Pancreas (tissue), 10 donors: ENCODE data around the gene VWA8. TPM values are rescaled to one million over a fixed set of nuclear protein-coding genes. Genes with fewer than 3 reads are reported as not detected.
A peak's percentile ranks its signal among the peaks of the same experiment; 100 is the strongest.

Experiments used
- ATAC-seq, 4 donors: fragments of 200-7000 bp; cut with Tn5 transposase; one replicate each; pipeline versions ENCODE4 v1.8.0 to v1.9.1; 2020; ENCODE audit warnings: mild to moderate bottlenecking in 4 of 4, moderate library complexity in 4 of 4
- DNase-seq, 6 donors: peaks; one replicate each; pipeline ENCODE4 v3.0.0-alpha.2; 2020
- FAIRE-seq: peaks from 2 replicates; lab custom pipeline; 2012; peaks lifted over from hg19 to GRCh38; lab: Jason Lieb, UNC
- H3K27ac ChIP-seq, 4 donors: fragments of 200-600 bp; sonication (generic); 1 replicate in 3 of 4; 2 replicates in 1 of 4; pipeline versions ENCODE4 v1.5.0 to v1.8.0; 2020
- H3K27me3 ChIP-seq, 4 donors: fragments of 200-600 bp; one replicate each; pipeline ENCODE4 v1.8.0; 2021
- H3K36me3 ChIP-seq, 3 donors: fragments of 200-600 bp; sonication (generic) in 1 of 3; one replicate each; pipeline versions ENCODE4 v1.5.0 to v1.8.0; 2020 to 2021
- H3K4me1 ChIP-seq, 3 donors: fragments of 200-600 bp; one replicate each; pipeline ENCODE4 v1.8.0; 2021
- H3K4me3 ChIP-seq, 4 donors: fragments of 200-600 bp; sonication (generic) in 2 of 4; one replicate each; pipeline versions ENCODE4 v1.5.0 to v1.8.0; 2020 to 2021
- H3K9me3 ChIP-seq, 4 donors: fragments of 200-600 bp; one replicate each; pipeline ENCODE4 v1.8.0; 2021
- WGBS, 2 donors: extraction: QIAGEN DNeasy Blood & Tissue Kit; methylation state at CpG; one replicate each; pipeline ENCODE4 v1.1.7; 2013; 5-methylcytosine and 5-hydroxymethylcytosine counted together
- intact Hi-C, 3 donors: fragments of 100-400 bp; cut with DNase I; formaldehyde crosslinking; loops; one replicate each; pipeline versions ENCODE4 v1.11.1 to v1.14.2; 2022
- polyA plus RNA-seq, 2 donors: library from polyadenylated mRNA; stranded (reverse); fragments of 200-250 nt; gene quantifications; one replicate each; pipeline ENCODE4 v1.2.3, GENCODE V29; 2013
- total RNA-seq, 6 donors: library from RNA; stranded (reverse); fragmentation: NEBNext Ultra II Directional in 4 of 6; extraction: Animal tissue kit (Norgen Biotek cat#: 25700) in 4 of 6; gene quantifications; one replicate each; pipeline versions ENCODE4 v1.2.1 to v1.2.4, GENCODE V29; 2021 to 2023
- TF ChIP-seq, protein P1 (sequence below), 4 donors: fragments of 200-600 bp; sonication (generic) in 3 of 4; IDR thresholded peaks; one replicate each; pipeline versions ENCODE4 v1.5.0 to v1.8.0; 2021; ENCODE audit warnings: antibody characterized with exemption in 4 of 4
- donor health status: healthy with polysubstance abuse.
- donor health status: DM: no; HTN: no; CAD: no; lungs with moderate emphysema.
- donor health status: DM: no; HTN: no; CAD: no.
- donor health status: control.
- donor health status: control.
- donor health status: Bipolar disorder and iron deficiency.
- donor health status: DM: yes; HTN: yes; CAD: no.
- donor health status: DM: no; HTN: no; CAD: no.
- donor health status: DM: no; HTN: no; CAD: no.
- donor health status: DM: yes; HTN: yes; CAD: no.

Gene VWA8
- total and polyA plus RNA-seq, 8 donors: 3.3 to 15.8 (median 9.2) TPM

DNA sequence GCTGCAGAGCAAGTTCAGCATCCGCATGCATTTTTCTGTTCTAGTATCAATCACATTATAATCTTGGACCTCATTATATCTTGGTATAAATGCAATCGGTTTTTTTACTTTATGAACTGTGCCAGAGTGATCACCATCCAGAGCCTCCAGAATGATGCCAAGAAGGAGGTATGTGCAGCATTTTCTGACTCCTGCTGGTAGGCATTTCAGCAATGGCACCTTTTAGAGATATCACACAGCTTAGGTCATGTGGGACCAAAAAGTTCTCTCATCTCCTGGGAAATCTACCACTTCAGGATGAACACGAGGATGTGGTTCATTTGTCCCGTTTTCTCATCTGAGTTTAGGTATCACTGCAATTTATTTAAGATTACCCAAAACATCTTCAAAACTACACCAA, 220.4 kb downstream of the VWA8 start:
- H3K27ac ChIP-seq: no peak overlapping the region
- TF ChIP-seq, protein P1, sequence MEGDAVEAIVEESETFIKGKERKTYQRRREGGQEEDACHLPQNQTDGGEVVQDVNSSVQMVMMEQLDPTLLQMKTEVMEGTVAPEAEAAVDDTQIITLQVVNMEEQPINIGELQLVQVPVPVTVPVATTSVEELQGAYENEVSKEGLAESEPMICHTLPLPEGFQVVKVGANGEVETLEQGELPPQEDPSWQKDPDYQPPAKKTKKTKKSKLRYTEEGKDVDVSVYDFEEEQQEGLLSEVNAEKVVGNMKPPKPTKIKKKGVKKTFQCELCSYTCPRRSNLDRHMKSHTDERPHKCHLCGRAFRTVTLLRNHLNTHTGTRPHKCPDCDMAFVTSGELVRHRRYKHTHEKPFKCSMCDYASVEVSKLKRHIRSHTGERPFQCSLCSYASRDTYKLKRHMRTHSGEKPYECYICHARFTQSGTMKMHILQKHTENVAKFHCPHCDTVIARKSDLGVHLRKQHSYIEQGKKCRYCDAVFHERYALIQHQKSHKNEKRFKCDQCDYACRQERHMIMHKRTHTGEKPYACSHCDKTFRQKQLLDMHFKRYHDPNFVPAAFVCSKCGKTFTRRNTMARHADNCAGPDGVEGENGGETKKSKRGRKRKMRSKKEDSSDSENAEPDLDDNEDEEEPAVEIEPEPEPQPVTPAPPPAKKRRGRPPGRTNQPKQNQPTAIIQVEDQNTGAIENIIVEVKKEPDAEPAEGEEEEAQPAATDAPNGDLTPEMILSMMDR (IDR thresholded peaks at IDR 0.05): no peak
- FAIRE-seq (no peak), ATAC-seq (no peak), DNase-seq (no peak)
- H3K36me3 ChIP-seq: no peaks in the 10 kb centered on the region
- no peaks in the 10 kb centered on the region for H3K9me3 ChIP-seq
- H3K27me3 ChIP-seq: no peaks in the 10 kb centered on the region
- intact Hi-C loops: no loop called here
- 88% methylated on average over 4 of the region's 4 CpGs for WGBS, 2 donors
- H3K4me1 ChIP-seq: no peaks in the 10 kb centered on the region
- no peak overlapping the region for H3K4me3 ChIP-seq

DNA sequence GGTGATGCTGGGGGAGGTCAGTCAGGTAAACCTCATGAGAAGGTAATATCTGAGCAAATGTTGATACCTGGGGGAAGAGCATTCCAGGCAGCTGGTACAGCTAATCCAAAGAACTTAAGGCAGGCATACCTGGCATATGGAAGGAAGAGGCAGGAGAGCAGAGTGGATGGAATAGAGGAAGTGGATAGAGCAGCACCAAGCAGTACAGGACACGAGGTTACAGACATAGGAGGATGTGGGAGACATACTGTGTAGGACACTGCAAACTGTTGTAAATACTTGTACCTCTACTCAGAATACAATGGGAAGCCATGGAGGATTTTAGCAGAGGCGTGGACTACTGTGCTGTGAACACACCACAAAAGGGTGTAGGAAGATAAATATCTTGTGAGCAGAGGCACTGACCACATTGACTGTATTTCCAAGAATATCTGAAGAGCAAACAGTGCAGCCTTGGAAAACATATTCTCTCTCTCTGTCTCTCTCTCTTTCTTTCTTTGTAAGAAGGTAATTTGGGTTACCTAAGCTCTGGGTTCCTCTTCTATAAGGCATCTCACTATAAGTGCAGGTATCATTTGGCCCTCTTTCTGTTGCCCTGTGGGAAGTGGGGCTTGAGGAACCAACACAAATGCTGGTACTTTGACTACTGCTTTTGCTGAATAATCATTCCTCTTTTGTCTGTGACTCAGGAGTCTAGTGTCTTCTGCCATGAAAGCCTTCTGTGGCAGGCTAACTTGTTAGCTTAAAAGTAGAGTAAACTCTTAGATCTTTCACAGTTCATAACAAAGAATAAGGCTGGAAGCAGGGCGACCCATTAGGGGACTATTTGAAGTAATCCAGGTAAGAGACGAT, 238.0 kb downstream of the VWA8 start:
- H3K27ac ChIP-seq: no peak overlapping the region
- peaks cover 0 to 4% (median 0%) of the 10 kb centered on the region in 3 donors for H3K4me1 ChIP-seq
- no peaks in the 10 kb centered on the region for H3K36me3 ChIP-seq
- WGBS, 2 donors: 88 to 97% methylated on average over 4 of the region's 4 CpGs
- TF ChIP-seq, protein P1 (IDR thresholded peaks at IDR 0.05): no peak
- intact Hi-C loops: no loop called here
- no peaks in the 10 kb centered on the region for H3K9me3 ChIP-seq
- no peaks in the 10 kb centered on the region for H3K27me3 ChIP-seq
- ATAC-seq: no peak
- FAIRE-seq: no peak
- DNase-seq: no peak
- no peak overlapping the region for H3K4me3 ChIP-seq

GRCh38 chr13:41720839-41721561, 239.9 kb downstream of the VWA8 start:
- WGBS, 2 donors: 78 to 90% methylated on average over 5 of the region's 5 CpGs
- peak; percentile 50 to 70 (median 54) for ATAC-seq
- intact Hi-C loops: no loop called here

GRCh38 chr13:41716236-41716635, 244.7 kb downstream of the VWA8 start:
- no peak overlapping the region for H3K4me3 ChIP-seq
- H3K27ac ChIP-seq: no peak overlapping the region
- H3K4me1 ChIP-seq: peaks cover 0 to 2% (median 0%) of the 10 kb centered on the region in 3 donors
- no peak for DNase-seq
- no peaks in the 10 kb centered on the region for H3K36me3 ChIP-seq
- H3K9me3 ChIP-seq: no peaks in the 10 kb centered on the region
- H3K27me3 ChIP-seq: no peaks in the 10 kb centered on the region
- TF ChIP-seq, protein P1 (IDR thresholded peaks at IDR 0.05): no peak
- ATAC-seq: no peak
- intact Hi-C loops: no loop called here
- 95 to 100% methylated on average over 1 of the region's 1 CpG for WGBS, 2 donors
- no peak for FAIRE-seq

More at GRCh38 chr13:41720839-41721561, 239.9 kb downstream of the VWA8 start:
- no peak overlapping the region for H3K4me3 ChIP-seq
- no peak for DNase-seq
- peak overlapping the region in 1 of 4 donors; percentile 44 for H3K27ac ChIP-seq
- no peaks in the 10 kb centered on the region for H3K36me3 ChIP-seq
- H3K9me3 ChIP-seq: no peaks in the 10 kb centered on the region
- TF ChIP-seq, protein P1 (IDR thresholded peaks at IDR 0.05): no peak
- peaks cover 0 to 4% (median 0%) of the 10 kb centered on the region in 3 donors for H3K4me1 ChIP-seq
- no peaks in the 10 kb centered on the region for H3K27me3 ChIP-seq
- no peak for FAIRE-seq
